Measurements from ENCODE around the gene ATP1A1.
A peak's percentile ranks its signal among the peaks of the same experiment; 100 is the strongest.

ATP1A1 gene

DNA sequence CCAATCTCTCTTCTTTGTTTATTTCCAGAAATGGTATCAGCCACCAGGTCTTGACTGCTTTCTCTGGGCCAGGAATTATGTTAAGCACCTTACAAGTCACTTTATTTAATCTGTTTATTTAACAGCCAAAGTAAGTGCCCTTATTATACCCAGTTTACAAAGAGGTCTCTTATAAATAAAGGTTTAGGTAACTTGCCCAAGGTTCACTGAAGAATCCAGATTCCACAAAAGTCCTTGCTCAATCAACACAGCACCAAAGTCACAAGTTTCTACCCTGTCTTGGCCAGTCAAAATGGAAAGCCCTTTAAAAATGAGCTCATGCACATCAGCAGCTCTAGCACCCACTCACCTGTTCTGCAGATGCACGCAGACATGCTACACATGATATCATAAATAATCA is 28.0 kb upstream of the ATP1A1 start:
- no peak for DNase-seq (ENCODE audit: low read depth)

DNA sequence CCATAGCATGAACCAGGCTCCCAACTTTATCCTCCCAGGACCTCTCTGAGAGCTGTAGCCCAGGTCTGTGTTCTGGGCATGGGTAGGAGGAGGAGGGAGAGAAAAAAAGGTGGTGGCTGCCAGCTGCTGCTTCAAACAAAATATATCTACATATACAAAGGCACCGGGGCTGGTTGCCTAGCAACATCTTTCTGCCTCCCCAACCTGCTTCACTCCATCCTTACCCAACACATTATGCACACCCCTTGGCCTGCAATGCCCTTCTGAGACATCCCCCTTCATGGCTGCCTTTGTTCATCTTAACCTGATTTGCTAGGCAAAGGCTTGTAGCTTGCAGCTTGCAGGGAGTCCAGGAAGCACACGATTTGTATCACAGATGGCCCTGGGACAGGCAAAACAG is 27.2 kb upstream of the ATP1A1 start:
- no peak for DNase-seq (ENCODE audit: low read depth)

DNA sequence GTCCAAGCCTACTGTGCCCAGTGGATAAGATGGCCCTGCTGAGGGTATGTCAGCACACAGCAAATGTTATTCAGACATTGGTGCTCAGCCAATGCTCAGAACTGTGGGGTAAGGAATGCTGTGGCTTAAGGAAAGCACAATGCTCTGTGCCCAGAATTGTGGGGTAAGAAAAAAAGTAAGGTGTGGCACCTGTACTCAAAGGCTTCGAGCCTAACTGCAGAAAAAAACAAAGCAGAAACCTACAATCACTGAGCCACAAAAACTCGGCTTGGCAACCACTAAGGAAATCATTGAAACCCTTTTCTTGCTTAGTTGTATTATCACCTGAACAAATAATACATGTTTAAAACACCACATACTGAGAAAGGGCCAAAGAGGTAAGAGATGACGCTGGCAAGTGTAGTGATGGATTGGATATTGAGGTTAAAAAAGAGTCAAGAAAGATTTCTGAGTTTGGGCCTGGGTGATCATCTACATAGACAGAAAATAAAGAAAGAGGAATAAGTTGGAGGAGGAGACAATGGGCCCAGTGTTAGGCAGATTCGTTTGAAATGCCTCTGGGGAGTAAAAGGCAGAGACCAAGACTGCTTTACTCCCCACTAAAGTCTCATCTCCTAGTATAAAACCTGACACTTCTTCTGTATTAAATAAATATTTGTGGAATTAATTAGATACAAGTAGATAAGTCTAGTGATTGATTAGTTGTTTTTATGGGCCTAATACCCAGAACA is 25.9 kb upstream of the ATP1A1 start:
- no peak for DNase-seq (ENCODE audit: low read depth)

DNA sequence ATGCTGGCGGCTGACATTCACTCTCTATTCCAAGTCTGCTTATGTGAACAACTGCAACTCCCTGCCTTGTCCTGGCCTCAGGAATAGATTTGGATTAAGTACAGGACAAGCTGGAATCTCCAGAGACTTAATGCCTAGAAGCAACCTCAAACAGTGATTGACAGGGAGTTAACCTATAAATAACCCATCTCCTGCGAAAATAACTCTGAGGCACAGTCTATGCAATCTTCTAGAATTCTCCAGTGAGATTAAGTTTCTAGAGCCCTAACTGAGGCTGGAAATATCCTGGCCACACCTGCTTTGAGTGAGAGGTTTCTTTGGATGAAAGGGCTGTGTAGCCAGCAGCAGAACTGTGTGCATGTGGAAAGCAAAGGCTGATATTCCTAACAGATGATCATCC is 25.3 kb upstream of the ATP1A1 start:
- DNase-seq (ENCODE audit: low read depth) = no peak

DNA sequence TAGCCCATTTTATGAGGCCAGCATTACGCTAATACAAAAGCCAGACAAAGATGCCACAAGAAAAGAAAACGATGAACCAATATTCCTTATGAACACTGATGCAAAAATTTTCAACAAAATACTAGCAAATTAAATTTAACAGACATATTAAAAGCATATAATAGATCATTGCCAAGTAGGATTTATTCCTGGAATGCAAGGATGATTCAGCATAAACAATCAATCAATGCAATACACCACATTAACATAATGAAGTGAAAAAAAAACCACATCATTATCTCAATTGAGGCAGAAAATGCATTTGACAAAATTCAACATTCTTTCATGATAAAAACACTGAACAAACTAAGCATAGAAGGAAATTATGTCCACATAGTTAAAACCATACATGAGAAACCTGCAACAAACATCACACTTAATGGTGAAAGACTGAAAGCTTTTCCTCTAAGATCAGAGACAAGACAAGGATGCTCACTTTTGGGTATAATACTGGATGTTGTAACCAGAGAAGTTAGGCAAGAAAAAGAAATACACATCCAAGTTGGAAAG is 22.9 kb upstream of the ATP1A1 start:
- no peak for DNase-seq (ENCODE audit: low read depth)

DNA sequence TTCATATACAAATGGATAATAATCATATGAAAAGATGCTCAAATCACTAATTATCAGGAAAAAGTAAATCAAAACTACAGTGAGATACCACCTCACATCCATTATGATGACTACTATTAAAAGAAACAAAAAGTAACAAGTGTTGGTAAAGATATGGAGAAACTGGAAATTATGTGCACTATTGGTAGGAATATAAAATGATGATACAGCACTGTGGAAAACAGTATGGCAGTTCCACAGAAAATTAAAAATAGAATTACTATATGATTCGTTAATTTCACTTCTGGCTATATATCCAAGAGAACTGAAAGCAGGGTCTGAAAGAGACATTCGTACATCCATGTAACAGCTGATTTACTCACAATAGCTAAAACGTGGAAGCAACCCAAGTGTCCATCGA is 21.1 kb upstream of the ATP1A1 start:
- DNase-seq (ENCODE audit: low read depth) = no peak

DNA sequence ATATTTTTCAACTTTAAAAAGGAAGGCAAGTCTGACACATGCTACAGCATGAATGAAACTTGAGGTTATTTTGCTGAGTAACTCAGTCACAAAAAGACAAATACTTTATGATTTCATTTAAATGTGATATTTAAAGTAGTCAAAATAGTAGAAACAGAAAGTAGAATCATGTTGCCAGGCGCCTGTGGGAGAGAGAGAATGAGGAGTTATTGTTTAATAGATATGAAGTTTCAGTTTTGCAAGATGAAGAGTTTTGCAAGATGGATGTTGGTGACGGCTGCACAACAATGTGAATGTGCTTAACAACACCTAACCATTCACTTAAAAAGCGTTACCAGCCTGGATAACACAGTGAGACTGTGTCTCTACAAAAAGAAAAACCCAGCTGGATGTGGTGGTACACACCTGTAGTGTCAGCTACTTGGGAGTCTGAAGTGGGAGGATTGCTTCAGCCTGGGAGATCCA is 20.7 kb upstream of the ATP1A1 start:
- no peak for DNase-seq (ENCODE audit: low read depth)

DNA sequence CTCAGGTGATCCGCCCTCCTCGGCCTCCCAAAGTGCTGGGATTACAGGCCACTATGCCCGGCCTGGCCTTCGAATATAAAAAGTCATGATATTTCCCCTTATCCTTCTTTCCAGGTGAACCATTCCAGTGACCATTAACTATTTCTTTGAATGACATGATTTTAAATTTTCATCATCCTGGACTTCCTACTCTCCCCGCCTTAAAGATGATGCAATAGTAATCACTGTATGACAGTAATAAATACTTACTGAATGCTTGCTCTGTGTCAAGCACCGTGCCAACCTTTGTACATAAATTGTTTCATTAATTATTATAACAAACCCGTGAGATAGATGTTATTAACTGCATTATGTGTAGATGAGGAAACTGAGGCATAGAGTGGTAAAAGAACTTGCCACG is 19.9 kb upstream of the ATP1A1 start:
- DNase-seq (ENCODE audit: low read depth) = no peak

DNA sequence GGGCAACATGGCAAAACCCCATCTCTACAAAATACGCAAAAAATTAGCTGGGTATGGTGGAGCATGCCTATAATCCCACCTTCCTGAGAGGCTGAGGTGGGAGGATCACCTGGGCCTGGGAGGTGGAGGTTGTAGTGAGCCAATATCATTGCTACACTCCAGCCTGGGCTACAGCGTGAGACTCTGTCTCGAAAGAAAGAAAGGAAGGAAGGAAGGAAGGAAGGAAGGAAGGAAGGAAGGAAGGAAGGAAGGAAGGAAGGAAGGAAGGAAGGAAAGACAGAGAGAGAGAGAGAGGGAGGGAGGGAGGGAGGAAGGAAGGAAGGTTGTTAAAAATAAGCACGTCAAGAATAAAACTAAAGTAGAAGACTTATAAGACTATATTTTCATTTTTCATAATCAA is 17.0 kb upstream of the ATP1A1 start:
- DNase-seq (ENCODE audit: low read depth) = no peak

DNA sequence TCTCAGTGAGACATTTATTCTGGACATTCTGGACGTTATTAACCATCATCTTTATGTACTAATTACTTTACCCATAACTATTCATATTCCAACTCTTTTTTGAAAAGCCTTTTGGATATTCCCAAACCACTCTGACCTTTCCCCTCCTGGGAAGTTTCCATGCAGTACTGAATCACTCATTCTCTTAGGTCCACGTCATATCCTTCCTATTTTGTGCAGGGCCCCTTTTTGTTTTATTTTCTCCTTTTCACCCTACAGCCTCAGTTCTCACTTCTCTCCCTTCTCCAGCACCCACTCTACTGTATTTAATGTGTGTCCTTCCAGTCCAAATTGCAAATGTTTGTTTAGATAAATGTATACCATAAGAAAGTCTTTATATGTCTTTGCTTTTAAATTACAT is 16.4 kb upstream of the ATP1A1 start:
- peak; percentile 82 for DNase-seq (ENCODE audit: low read depth)

DNA sequence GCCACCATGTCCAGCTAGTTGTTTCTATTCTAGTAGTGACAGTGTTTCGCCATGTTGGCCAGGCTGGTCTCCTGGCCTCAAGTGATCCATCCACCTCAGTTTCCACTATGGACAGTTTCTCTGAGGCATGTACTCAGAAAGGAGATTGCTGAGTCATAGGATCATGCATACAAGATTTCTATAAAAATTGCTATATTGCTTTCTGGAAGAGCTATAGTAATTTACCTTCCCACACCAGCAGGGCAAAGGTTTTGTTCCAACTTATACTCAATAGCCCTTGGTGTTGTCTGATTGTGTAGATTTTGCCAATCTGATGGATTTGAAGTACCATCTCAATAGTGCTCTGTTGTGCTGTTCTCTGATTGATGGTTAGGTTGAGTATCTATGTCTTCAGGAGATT is 15.6 kb upstream of the ATP1A1 start:
- DNase-seq (ENCODE audit: low read depth) = peak; percentile 50

DNA sequence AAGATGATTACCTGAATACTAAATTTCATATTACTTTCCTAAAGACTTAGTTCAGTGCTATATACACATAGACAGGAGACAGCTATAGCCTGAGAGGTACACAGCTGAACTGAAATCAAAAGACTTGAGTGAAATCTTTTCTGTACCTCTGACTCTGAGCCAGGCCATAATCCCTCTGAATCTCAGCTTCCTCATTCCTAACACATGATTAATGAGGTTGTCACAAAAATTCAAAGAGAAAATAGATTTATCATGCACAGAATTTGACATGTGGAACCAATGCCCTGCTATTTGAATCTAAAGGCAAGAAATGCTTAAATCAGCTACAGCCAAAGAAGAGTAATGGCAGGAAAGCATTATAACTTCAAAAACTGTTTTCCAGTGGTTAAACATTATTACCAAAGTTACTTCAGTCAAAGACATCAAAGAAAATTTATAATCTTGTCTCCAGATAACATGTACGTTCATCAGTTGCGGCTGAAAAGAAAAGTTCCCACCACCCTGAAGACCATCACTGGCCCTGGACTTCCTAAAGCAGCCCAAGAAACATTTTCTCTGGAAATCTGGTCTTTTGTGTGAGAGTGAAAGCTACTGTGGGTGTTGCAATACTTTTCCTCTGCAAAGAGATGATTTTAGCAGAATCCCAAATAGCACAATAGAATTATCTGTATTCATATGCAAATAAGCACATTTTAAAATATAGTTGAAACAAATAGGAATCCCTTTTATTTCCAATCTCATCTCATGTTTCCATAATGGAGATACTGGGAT is 13.8 kb upstream of the ATP1A1 start:
- peak; percentile 60 for DNase-seq (ENCODE audit: low read depth)

DNA sequence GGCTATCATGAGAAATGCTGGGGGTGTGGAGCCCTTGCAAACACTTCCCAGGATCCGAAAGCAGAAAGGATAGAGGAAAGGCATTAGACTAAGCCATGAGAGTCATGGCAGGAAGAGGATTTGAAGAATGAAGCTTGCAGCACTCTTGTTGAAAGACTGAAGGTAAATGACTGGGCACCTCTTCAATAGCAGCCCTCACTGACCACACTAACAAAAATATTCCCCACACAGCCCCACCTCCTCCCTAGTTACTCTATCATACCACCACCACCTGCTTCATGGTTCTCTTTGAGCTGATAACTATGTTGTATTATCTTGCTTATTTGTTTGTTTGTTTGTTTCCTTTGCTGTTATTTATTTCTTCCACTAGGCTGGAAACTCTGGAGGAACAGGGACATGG is 13.2 kb upstream of the ATP1A1 start:
- no peak for DNase-seq (ENCODE audit: low read depth)

DNA sequence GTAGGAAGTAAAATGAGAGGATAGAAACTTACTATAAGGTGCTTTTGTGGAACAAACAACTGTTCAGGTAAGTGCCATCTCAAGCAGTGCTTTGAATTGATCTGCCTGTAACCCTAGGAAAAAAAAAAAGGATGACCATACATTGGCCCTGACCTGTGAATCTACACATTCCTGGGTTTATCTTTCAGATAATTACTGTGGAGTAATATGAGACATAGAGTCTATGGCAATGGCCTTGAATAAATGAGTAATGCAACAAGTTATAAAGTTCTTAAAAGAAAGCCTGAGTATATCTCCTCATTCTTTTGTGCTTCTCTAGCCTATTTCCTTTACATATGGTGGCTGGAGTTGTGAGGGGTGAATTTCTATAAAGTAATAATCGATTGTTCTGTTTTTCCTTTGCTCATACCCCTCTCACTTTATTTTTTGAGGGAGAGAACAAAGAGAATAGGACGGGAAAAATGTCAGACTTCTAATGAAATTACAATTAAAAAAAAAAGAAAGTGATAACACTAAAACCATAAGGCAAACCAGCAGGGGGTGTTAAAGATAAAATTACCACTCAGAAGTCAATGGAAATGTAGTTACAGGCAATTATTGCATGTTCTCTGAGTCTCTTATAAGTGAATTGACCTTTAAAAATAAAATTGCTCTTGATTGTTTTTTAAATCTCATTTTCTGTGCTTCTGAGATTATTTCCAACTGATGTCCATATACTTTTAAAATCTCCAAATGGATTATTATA is 12.4 kb upstream of the ATP1A1 start:
- DNase-seq (ENCODE audit: low read depth) = peak; percentile 51

DNA sequence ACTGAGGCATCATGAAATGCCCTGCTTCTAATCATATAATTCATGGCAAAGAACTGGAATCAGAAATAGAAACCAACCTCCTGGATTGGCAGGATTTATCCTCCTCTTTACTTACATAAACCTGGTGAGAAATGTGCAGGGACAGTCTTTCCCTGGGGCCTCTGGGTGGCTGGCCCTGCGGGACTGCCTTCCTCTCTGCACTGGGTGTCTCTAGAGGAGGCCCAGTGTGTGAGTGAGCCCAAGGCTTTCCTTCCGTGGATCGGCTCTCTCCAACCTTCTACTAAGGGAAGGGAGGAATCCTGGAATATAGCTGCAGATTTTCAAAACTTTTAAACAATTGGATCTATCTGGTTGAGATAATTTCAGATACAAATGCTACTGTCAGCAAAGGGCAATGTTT is 11.4 kb upstream of the ATP1A1 start:
- no peak for DNase-seq (ENCODE audit: low read depth)

DNA sequence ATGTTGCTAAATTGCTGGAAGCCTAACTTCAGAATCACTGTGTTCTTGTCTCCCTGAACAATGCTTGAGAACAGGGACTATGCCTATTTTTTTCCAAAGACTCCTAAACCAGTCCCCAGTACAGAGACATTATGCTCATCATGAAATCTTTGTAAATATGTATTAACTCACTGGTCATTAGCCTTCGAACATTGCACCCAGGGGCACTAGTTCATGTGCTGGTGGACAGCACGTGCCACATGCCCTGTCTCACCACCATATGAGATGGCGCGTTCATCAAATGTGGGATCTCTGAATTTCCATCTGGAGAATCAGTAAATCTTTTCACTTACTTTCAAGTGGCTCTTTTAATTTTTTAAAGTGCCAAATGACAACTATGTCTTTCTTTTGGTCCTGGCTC is 11.0 kb upstream of the ATP1A1 start:
- no peak for DNase-seq (ENCODE audit: low read depth)

DNA sequence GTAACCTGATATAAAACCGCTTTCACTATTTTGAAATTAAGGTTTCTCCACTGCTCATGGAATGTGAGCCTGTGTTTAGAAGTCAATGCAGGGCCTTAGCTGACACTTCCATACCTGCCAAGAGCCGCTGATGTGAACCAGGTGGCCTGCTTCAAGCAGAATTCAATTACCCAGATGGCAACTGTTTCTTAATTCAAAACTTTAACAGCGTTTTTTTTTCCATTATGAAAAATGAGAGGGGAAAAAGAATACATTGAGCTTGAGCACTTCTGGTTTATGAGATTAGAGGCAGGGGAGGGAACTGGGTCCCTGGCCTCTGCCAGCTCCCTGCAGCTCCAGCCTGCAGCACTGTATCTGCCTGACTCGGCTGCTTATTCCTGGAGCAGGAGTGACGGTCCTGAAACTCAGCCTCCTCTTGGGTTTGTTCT is 7.7 kb upstream of the ATP1A1 start:
- no peak for DNase-seq (ENCODE audit: low read depth)

DNA sequence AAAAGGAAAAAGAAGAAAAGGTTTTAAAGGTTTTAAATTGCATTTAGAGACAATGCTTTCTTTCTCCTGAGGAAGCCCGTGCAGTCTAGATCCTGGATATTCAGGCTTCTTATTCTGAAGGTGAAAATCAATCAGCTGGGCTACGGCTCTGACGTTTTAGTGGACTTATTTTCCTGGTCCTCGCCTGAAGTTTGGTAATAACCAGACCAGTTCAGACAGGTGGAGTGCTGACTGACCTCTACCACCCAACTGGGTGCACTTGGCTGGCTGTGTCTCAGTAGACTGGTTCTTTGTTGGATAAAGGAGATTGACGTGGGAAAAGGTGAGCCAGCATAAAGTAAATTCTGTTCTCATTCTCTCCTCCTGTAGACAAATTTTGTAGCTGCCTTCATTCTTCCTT is 7.2 kb upstream of the ATP1A1 start:
- no peak for DNase-seq (ENCODE audit: low read depth)

DNA sequence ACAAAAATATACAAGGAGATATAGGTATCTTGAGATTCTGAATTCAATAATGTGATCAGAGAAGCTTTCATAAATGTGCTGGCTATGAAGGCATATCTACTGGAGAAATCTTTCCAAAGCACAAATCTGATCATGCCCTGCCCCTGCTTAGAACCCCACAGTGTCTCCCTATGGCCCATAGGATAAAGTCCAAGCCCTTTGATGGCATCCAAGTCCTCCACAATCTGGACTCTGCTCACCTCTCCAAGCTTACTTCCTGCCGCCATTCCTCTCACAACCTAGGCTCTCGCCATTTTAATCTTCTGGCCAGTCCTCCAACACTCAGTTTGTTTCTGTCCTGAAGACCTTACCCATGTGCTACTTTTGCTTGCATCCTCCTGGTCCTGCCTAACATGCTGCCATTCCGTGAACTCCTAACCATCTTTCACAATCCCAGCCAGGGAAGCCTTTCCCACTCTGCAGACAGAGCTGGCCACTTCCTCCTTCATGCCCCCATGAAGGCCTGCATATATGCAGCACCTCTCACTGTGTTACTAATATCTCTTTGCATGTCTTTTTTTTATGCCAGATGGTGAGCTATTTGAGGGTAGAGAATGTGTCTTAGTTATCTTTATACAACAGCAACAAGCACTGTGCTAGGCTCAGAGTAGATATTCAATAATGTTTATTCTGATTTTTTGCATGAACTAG is 5.6 kb upstream of the ATP1A1 start:
- no peak for DNase-seq (ENCODE audit: low read depth)

DNA sequence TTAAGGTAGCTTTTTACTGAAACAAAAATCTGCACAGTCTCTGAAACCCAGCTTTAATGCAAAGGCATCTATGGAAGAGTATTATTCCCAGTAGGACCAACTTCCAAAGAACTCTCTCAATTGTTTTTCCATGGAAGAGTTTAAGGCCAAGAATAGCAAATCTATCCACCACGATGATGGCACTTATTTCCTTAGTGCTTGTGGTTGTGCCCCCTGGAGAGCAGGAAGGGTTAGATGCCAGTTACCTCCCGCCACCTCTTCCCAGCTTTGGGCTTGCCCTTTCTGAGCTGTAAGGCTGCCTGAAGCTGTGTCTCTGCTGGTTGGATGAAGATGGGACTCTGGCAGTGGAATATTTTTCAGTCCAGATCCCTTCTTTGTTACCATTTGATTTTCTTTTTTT is 4.8 kb upstream of the ATP1A1 start:
- no peak for DNase-seq (ENCODE audit: low read depth)

DNA sequence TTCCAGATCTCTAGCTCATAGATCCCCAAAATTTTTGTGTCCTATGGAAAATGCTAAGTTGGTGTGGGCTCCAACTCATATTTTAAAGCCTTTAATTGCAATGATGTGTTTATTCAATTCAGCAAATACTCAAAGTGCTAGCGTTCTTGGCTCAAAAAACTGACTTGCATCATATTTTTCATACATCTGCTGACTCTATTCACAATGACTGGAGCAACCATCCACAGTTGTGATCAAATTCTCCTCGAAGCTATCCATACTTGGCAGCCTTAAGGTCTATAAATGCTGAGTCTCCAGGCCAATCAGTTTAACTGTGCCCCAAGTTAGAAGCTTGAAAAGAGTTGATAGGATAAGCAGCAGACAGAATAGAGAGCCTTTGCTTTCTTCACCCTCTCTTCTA is 2.9 kb upstream of the ATP1A1 start:
- no peak for DNase-seq (ENCODE audit: low read depth)

DNA sequence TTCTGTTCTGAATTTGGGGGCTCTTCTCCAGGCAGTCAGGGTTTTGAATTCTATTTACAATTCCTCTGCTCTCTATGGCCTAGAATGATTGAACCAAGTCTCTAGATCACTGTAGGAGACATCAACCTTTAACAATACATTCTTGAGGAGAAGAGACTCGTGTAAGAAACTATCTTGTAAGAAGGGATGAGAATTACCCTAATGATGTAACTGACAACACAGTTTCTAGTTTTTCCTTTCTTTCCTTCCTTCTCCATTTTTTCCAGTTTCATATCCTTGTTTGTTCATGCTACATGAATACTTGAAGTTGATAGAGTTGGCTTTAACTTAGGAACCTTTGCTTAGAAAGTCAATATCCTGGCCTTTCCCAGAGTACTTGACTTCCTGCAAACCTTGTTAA is 1.3 kb upstream of the ATP1A1 start:
- no peak for DNase-seq (ENCODE audit: low read depth)

Measured in ELR (cell line).